Measurements from ENCODE around the gene SOST.
A peak's percentile ranks its signal among the peaks of the same experiment; 100 is the strongest.

The SOST gene

GRCh38 chr17:43774304-43775250, 16.0 kb upstream of the SOST start:
- no peak for DNase-seq (ENCODE audit: low read depth in 2 of 2)

- DNase-seq (ENCODE audit: low read depth in 2 of 2) = no peak
Observed at GRCh38 chr17:43772877-43773648, 14.5 kb upstream of the SOST start.

DNA sequence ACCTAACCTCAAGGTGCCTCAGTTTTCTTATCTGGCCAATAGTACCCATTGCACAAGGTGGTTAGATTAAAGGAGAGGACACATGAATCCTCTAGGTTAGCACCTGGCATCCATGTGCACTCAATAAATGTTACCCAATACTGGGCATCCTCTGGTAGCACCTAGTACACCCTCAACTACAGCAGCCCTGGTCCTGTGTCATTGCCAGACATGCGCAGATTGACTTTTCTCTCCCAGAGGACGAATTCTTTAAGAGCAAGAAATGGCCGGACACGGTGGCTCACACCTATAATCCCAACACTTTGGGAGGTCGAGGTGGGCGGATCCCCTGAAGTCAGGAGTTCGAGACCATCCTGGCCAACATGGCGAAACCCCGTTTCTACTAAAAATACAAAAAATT, 12.9 kb upstream of the SOST start:
- no peak for DNase-seq (ENCODE audit: low read depth in 2 of 2)

DNA sequence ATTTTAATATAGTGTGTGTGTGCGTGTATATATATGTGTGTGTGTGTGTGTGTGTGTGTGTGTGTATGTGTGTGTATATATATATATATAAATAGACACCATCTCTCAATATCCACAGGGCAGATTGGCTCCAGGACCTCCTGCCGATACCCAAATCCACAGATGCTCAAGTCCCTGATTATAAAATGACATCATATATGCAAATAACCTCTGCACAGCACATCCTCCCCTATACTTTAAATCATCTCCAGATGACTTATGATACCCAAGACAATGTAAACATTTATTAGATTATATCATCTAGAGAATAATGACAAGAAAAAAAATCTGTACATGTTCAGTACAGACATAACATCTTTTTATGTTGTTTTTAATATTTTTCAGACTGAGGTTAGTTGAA, 12.4 kb upstream of the SOST start:
- no peak for DNase-seq (ENCODE audit: low read depth in 2 of 2)

DNA sequence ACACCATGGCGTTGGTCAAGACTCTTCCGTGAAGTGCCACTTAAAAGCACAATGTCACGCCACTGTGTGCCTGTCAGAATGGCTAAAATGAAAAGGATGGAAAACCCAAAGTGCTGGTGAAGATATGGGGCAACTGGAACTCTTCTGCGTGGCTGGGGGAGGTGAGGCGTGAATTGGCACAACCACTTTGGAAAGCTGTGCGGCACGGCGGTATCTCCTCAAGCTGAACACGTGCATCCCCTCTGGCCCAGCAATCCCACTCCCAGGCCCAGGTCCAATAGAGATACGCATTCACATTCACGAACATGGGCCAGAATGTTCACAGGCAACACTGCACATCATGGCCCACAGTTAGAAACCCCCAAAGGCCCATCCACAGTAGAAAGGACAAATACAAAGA, 11.3 kb upstream of the SOST start:
- DNase-seq (ENCODE audit: low read depth in 2 of 2) = no peak

GRCh38 chr17:43769426-43769825, 10.8 kb upstream of the SOST start:
- DNase-seq (ENCODE audit: low read depth in 2 of 2) = no peak

GRCh38 chr17:43768943-43769342, 10.4 kb upstream of the SOST start:
- DNase-seq (ENCODE audit: low read depth in 2 of 2) = no peak

- DNase-seq (ENCODE audit: low read depth in 2 of 2) = no peak
Observed at GRCh38 chr17:43768382-43768781, 9.8 kb upstream of the SOST start.

- no peak for DNase-seq (ENCODE audit: low read depth in 2 of 2)
Observed at GRCh38 chr17:43767713-43768059, 9.1 kb upstream of the SOST start.

DNA sequence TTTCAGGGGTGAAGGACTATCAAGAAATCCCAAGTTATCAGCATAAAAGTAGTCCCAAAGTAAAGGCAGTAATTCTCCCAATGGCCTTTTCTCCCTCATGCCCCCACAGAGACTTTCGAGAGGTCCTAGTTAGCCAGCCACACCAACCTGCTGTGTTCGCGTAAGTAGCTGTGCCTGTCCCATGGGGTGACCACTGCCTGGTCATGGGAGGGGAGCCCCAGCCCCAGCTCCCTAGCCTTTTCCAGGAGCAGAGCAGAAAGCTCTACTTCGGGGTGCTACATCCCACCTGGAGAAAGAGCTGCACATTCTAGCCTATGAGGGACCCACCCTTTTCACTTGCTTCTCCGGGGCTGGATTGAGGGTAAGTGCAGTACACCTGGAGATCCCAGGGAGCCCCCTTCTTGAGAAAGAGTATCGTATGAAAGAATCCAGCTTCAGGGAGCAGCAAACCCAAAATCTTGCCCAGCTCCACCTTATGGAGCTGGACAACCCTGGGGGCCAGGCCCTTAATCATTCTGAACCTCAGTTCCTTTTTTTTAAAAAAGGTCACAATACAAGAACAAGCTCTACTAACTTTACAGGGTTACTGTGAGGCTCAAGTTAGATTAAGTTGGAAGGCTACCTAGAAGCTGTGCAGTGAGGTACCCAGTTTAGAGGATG, 8.6 kb upstream of the SOST start:
- DNase-seq (ENCODE audit: low read depth in 2 of 2) = no peak

GRCh38 chr17:43766413-43767052, 7.9 kb upstream of the SOST start:
- no peak for DNase-seq (ENCODE audit: low read depth in 2 of 2)

DNA sequence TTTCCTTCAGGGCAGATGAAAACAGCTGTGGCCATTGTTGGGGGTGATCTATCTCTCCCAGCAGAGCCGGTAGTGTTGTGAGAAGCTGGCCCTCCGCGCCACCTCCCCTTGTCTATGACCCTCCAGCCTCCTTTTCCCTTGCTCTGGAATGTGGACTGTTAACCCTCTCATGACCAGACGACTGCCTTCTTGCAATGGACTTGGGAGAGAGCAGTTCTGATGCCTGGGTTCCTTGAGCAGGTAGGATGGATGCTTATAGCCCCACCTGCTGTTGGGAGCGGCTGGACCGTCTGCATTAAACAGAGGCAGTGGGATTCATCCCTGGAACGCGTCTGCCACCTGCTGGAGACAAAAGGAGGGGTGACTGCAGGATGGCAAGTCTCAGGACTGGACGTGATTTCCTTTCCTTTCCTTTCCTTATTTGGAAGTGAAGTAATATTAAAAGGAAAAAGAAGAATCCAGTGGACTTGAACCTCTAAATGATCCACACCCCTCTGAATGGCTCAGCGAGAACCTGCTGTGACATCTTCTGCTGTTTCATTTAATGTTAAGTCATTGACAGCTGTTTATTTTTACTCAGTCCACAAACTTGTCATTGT, 1.8 kb upstream of the SOST start:
- DNase-seq (ENCODE audit: low read depth in 2 of 2) = peak; percentile 78 to 81

- no peak for DNase-seq (ENCODE audit: low read depth in 2 of 2)
Observed at GRCh38 chr17:43759836-43760235, 1.2 kb upstream of the SOST start.

GRCh38 chr17:43758086-43758485, 505 bp downstream of the SOST start:
- no peak for DNase-seq (ENCODE audit: low read depth in 2 of 2)

DNA sequence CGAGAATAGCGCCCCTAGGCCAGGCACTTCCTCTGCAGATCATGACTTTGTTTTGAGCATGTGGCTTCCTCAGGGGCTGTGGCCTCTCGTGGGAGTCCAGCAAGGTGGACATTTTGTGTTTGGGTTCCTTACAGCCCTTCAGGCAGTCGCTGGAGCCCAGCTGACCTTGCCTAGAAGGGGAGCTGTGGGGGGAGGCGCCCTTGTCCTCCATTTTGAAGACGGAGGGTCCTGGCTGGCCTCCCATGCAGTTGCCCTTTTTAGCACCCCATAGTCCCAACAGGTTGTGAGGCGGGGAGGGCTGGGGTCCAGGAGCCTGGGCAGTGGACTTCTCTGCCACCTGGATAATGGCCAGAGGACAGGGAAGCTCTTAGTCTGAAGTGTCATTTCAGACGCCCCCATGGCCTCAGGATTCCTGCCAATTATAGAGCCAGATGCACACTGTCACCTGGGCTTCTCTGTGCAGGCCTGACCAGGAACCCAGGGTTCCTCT, 1.4 kb downstream of the SOST start:
- no peak for DNase-seq (ENCODE audit: low read depth in 2 of 2)

- DNase-seq (ENCODE audit: low read depth in 2 of 2) = no peak
Observed at GRCh38 chr17:43756201-43756600, 2.4 kb downstream of the SOST start.

- no peak for DNase-seq (ENCODE audit: low read depth in 2 of 2)
Observed at GRCh38 chr17:43755389-43755875, 3.2 kb downstream of the SOST start.

- no peak for DNase-seq (ENCODE audit: low read depth in 2 of 2)
Observed at GRCh38 chr17:43754947-43755346, 3.6 kb downstream of the SOST start.

DNA sequence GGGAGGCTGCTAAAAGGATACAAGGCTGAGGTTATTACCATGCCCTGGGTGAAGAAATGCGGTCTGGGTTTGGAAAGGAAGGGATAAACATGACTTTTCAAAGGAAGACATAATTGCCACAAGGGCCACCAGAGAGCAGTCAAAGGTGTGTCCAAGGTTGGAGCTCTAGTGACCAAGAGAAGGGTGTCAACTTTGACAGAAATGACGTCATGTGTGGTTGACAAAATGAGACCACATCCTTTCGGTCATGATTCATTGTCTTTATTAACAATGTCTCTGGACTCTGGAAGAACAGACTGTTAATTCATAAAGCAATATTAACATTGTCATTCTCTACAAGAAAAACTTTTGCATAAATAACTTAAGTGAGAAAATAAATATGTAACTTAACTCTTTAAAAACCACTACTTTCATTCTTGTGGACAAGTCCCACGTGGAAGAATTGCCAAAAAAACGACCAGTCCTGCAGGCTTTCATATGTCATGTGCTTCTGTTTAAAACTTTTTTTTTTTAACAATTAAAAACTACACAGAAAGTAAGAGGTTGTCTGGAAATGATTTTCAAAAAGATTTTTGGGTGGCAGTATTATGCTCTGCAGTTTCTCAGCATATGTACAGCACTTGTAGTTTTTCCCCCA, 5.0 kb downstream of the SOST start:
- no peak for DNase-seq (ENCODE audit: low read depth in 2 of 2)

GRCh38 chr17:43750153-43750552, 8.4 kb downstream of the SOST start:
- no peak for DNase-seq (ENCODE audit: low read depth in 2 of 2)

DNA sequence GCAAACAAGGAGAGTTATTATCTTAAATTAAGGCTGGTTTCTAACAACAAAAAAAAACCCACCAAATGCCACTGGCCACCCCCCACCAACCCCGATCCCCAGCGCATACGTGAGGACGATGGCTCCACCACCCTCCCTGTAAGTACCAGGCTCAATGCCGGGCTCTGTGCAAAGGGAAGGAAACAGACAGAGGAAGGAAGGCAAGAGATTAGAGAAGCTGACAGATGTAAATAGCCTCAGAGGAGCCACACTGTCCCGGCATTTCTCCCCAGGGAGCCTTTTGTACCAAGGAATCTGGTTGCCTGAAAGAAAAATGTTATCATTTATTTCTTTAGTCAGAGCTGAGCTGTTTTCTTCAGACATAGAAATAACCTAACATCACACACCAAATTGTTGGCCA, 13.1 kb downstream of the SOST start:
- no peak for DNase-seq (ENCODE audit: low read depth in 2 of 2)
